Neutrophil (primary cell): ENCODE data around the gene VTI1A.

Experiments used
- H3K27ac ChIP-seq: fragments of 200-600 bp; sonication (generic); 2 replicates; pipeline ENCODE4 v1.5.1; 2016; ENCODE audit warnings: mild to moderate bottlenecking, moderate library complexity
- H3K27me3 ChIP-seq: fragments of 200-600 bp; sonication (generic); 2 replicates; pipeline ENCODE4 v1.6.0; 2016; ENCODE audit warnings: mild to moderate bottlenecking
- H3K36me3 ChIP-seq: fragments of 200-600 bp; sonication (generic); 2 replicates; pipeline ENCODE4 v1.5.1; 2017
- H3K4me1 ChIP-seq, 2 experiments: fragments of 200-600 bp in 1 of 2; sonication (generic) in 1 of 2; 1 replicate in 1 of 2; 2 replicates in 1 of 2; pipeline versions ENCODE4 v1.5.1 to v1.6.1; 2013 to 2016; ENCODE audit warnings: low read depth in 1 of 2, low read length in 1 of 2, mild to moderate bottlenecking in 1 of 2, moderate library complexity in 1 of 2; ENCODE audit not compliant: control insufficient read depth in 1 of 2, insufficient read depth in 1 of 2
- H3K4me3 ChIP-seq, 2 experiments: fragments of 200-600 bp in 1 of 2; sonication (generic) in 1 of 2; 1 replicate in 1 of 2; 2 replicates in 1 of 2; pipeline ENCODE4 v1.5.1; 2013 to 2016; ENCODE audit warnings: low read depth in 1 of 2, low read length in 1 of 2, mild to moderate bottlenecking in 1 of 2, moderate library complexity in 1 of 2
- H3K9me3 ChIP-seq: fragments of 200-600 bp; sonication (generic); 2 replicates; pipeline ENCODE4 v1.5.1; 2016
- CTCF ChIP-seq: fragments of 200-600 bp; sonication (generic); IDR thresholded peaks from 2 replicates; pipeline ENCODE4 v1.5.1; 2016; ENCODE audit warnings: antibody characterized with exemption

Gene VTI1A

GRCh38 chr10:112827086-112827485 is 380.1 kb downstream of the VTI1A start:
- H3K36me3 ChIP-seq: no peaks in the 10 kb centered on the region
- H3K9me3 ChIP-seq: no peaks in the 10 kb centered on the region
- H3K27me3 ChIP-seq: no peaks in the 10 kb centered on the region
- no peak overlapping the region for H3K4me3 ChIP-seq
- no peak overlapping the region for H3K27ac ChIP-seq
- TF ChIP-seq CTCF: no peak
- H3K4me1 ChIP-seq: no peaks in the 10 kb centered on the region

DNA sequence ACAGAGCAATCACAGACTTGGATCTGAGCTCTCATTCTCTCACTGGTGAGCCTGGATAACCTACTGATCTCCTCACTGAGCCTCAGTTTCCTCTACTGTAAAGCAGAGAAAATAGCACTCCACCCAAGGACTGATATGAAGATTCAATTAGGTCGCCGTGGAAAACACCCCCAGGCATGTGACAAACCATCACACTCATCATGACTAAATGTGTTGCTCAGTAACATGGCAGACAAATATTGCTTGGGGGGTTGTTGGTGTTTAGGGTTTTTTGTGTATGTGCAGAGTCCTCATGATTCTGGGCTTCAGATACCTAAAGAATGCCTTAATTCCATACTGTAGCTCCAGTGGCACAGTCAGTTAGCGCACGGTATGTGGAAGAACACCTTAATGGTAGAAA is 380.9 kb downstream of the VTI1A start:
- Histone ChIP-seq H3K27me3 (no peaks in the 10 kb centered on the region), H3K27ac (no peak overlapping the region), H3K9me3 (no peaks in the 10 kb centered on the region), H3K4me1 (no peaks in the 10 kb centered on the region), H3K4me3 (no peak overlapping the region), H3K36me3 (no peaks in the 10 kb centered on the region)
- no peak for TF ChIP-seq CTCF

DNA sequence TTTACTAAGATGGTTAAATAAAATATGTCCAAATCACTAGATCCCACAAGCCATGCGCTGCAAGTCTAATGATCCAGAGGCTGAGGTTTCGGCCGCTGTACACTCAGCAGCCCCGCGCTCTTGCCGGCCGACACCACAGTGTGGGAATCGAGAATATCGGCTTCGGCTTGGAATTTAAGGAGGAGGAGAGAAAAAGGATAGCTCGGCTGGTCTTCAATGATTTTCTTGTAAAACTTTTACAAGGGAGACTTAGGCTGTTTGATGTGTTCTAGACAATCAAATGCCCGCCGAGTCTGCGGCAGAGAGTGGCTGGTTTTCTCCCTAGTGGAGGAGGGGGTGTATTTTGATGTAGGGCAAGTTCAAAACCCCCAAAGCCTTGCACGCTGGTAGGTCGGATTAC is 384.8 kb downstream of the VTI1A start:
- no peak for TF ChIP-seq CTCF
- Histone ChIP-seq H3K4me3 (no peak overlapping the region), H3K9me3 (no peaks in the 10 kb centered on the region), H3K4me1 (peaks cover 0 to 3% of the 10 kb centered on the region in 2 experiments), H3K27ac (no peak overlapping the region), H3K27me3 (no peaks in the 10 kb centered on the region), H3K36me3 (no peaks in the 10 kb centered on the region)

GRCh38 chr10:112832361-112832878 is 385.4 kb downstream of the VTI1A start:
- Histone ChIP-seq H3K36me3 (no peaks in the 10 kb centered on the region), H3K4me3 (no peak overlapping the region), H3K4me1 (peaks cover 0 to 3% of the 10 kb centered on the region in 2 experiments), H3K9me3 (no peaks in the 10 kb centered on the region), H3K27me3 (no peaks in the 10 kb centered on the region), H3K27ac (no peak overlapping the region)
- no peak for TF ChIP-seq CTCF

- Histone ChIP-seq H3K27me3 (no peaks in the 10 kb centered on the region), H3K9me3 (no peaks in the 10 kb centered on the region), H3K27ac (no peak overlapping the region), H3K4me3 (no peak overlapping the region), H3K36me3 (no peaks in the 10 kb centered on the region), H3K4me1 (peaks cover 0 to 3% of the 10 kb centered on the region in 2 experiments)
- no peak for TF ChIP-seq CTCF
These were observed 385.9 kb downstream of the VTI1A start for GRCh38 chr10:112832959-112833358.

DNA sequence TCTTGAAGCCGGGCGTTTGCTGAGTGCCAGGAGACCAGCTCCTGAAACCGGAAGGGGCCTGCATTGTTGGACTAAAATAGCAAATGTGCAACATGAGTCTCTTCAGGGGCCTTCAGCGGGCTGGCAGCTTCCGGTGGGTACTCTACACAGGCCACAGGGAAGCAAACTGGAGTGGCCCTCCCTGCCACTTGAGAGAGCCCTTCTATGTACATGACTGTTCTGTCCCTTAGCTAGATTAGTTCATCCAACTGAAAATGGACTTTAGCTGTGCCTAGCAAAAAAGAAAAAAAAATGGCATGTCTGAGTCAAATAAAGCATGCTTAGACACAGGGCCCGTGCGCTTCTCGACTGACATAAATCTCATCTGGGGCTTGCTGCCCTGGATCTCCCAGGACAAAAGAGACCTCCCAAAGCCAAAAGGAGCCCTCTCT is 387.8 kb downstream of the VTI1A start:
- H3K4me1 ChIP-seq: peaks cover 0 to 3% of the 10 kb centered on the region in 2 experiments
- H3K36me3 ChIP-seq: no peaks in the 10 kb centered on the region
- no peaks in the 10 kb centered on the region for H3K9me3 ChIP-seq
- no peak overlapping the region for H3K27ac ChIP-seq
- no peak overlapping the region for H3K4me3 ChIP-seq
- no peaks in the 10 kb centered on the region for H3K27me3 ChIP-seq
- TF ChIP-seq CTCF: no peak
